C4-2B (cell line): ENCODE measurements around the gene CSMD2.

Source experiments
- ZFX ChIP-seq: fragments of 450-650 bp; IDR thresholded peaks from 2 replicates; pipeline ENCODE4 v1.6.1; 2017
- TF ChIP-seq, protein P1 (sequence below): fragments of 450-650 bp; conservative IDR thresholded peaks from 2 replicates; pipeline ENCODE4 v1.5.1; 2017; ENCODE audit warnings: mild to moderate bottlenecking

DNA sequence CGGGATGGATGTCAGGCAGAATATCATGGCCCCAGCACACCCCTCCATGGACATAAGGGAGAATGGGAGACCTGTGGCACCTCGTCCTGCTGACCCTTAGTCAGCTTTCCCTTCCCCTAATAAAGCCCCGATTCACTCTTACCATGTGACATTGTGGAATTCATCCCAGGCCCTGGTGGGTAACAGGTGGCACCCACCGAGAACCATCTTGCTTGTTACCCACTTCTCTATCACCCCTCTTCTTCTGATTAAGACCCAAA lies 32.9 kb downstream of the CSMD2 start:
- TF ChIP-seq, protein P1, sequence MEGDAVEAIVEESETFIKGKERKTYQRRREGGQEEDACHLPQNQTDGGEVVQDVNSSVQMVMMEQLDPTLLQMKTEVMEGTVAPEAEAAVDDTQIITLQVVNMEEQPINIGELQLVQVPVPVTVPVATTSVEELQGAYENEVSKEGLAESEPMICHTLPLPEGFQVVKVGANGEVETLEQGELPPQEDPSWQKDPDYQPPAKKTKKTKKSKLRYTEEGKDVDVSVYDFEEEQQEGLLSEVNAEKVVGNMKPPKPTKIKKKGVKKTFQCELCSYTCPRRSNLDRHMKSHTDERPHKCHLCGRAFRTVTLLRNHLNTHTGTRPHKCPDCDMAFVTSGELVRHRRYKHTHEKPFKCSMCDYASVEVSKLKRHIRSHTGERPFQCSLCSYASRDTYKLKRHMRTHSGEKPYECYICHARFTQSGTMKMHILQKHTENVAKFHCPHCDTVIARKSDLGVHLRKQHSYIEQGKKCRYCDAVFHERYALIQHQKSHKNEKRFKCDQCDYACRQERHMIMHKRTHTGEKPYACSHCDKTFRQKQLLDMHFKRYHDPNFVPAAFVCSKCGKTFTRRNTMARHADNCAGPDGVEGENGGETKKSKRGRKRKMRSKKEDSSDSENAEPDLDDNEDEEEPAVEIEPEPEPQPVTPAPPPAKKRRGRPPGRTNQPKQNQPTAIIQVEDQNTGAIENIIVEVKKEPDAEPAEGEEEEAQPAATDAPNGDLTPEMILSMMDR, result no peak
- TF ChIP-seq ZFX, result no peak
